Gastroesophageal sphincter (tissue), 3 donors: ENCODE results near the gene SLAIN1.
"Not testable (repeated sequence)": the region's sequence is repeated elsewhere in the genome, so short reads cannot be mapped to it uniquely, and the experiment has no call there.

ENCODE experiments used
- CTCF ChIP-seq, 4 experiments: fragments of 200-600 bp in 2 of 4; fragments of 450-650 bp in 2 of 4; sonication (generic) in 1 of 4; IDR thresholded peaks; one replicate each; pipeline ENCODE4 v1.5.1; 2017 to 2019; ENCODE audit warnings: antibody characterized with exemption in 4 of 4, mild to moderate bottlenecking in 2 of 4, moderate library complexity in 2 of 4
- EP300 ChIP-seq: sonication (generic); formaldehyde crosslinking; IDR thresholded peaks from one replicate; pipeline ENCODE4 v1.6.1; 2017; ENCODE audit warnings: antibody characterized with exemption, mild to moderate bottlenecking
- POLR2A ChIP-seq, 2 donors: fragments of 450-650 bp; IDR thresholded peaks; one replicate each; pipeline ENCODE4 v1.6.1; 2017; ENCODE audit warnings: antibody characterized with exemption in 2 of 2, mild to moderate bottlenecking in 2 of 2, moderate library complexity in 1 of 2
- POLR2AphosphoS5 ChIP-seq: sonication (generic); formaldehyde crosslinking; IDR thresholded peaks from one replicate; pipeline ENCODE4 v1.6.1; 2017; ENCODE audit warnings: antibody characterized with exemption

GRCh38 chr13:77660016-77660415 lies 37.5 kb upstream of the SLAIN1 start:
- not testable (repeated sequence) for TF ChIP-seq EP300; CTCF (IDR thresholded peaks at IDR 0.05); POLR2A (IDR thresholded peaks at IDR 0.05); POLR2AphosphoS5
